Type B pancreatic cell (in vitro differentiated cells): ENCODE measurements around the gene NOG. TPM values are rescaled to one million over a fixed set of nuclear protein-coding genes. Genes with fewer than 3 reads are reported as not detected.

ENCODE experiments used
- DNase-seq: peaks from one replicate; pipeline ENCODE4 v3.0.0; 2021; ENCODE audit warnings: mixed read lengths; ENCODE audit not compliant: unreplicated experiment; ENCODE audit errors: extremely low spot score
- H3K27ac Mint-ChIP-seq: 2 replicates; pipeline ENCODE4 v1.8.0; 2021; ENCODE audit warnings: mild to moderate bottlenecking, mixed read lengths
- H3K27me3 Mint-ChIP-seq: 2 replicates; pipeline ENCODE4 v1.8.0; 2021; ENCODE audit warnings: mixed read lengths
- H3K36me3 Mint-ChIP-seq: 2 replicates; pipeline ENCODE4 v1.8.0; 2021; ENCODE audit warnings: mixed read lengths
- H3K4me1 Mint-ChIP-seq: one replicate; pipeline ENCODE4 v1.8.0; 2021; ENCODE audit warnings: mixed read lengths; ENCODE audit not compliant: unreplicated experiment
- H3K4me3 Mint-ChIP-seq: 2 replicates; pipeline ENCODE4 v1.8.0; 2021; ENCODE audit warnings: mild to moderate bottlenecking, mixed read lengths
- H3K9me3 Mint-ChIP-seq: 2 replicates; pipeline ENCODE4 v1.8.0; 2021; ENCODE audit warnings: mixed read lengths
- total RNA-seq: library from RNA; stranded (reverse); gene quantifications from 2 replicates; pipeline ENCODE4 v1.2.1, GENCODE V29; 2021; ENCODE audit warnings: low replicate concordance
- TF ChIP-seq, protein P1 (sequence below): fragments of 200-600 bp; sonication (generic); conservative IDR thresholded peaks from 2 replicates; pipeline ENCODE4 v1.5.0; 2021; ENCODE audit warnings: antibody characterized with exemption, mild to moderate bottlenecking

Gene NOG
- total RNA-seq, 1 donor from 2014 or later, result 13.7 TPM

DNA sequence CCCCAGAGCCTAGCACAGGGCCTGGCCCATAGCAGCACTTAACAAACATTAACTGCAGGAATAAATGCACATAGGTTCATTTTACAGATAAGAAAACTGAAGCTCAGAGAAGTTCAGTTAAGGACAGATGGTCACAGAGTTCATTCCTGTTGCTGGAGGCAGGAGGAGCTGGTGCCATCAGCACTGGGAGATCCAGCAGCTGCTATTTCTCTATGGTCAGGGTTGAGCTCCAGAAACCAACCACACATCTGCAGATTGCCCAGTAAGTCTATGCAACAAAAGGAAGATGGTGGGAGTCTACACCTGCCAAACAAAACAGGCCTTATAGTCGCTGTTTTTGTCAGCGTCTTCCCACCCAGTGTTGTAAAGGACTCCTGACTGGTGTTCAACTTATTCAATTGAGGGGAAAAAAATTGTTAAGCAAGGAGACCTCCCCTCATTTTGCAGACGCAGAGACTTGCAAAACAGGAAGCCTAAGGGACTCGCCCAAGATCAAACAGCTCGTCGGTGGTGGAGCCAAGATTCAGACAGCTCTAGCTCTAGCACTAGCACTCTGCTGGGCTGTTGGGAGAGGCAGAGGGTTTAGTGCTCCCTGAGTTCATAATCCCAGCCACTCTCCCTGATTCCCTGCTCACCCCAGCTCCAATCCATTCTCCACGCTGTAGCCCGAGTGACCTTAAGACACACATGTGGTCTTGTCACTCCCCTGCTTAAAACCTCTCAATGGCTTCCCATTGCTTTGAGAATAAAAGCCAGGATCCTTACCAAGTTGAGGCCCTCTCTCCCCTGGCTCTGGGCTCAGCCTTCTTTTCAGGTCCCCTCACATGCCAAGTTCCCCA lies 9.0 kb downstream of the NOG start:
- DNase-seq, result no peak
- no peak overlapping the region for H3K4me3 Mint-ChIP-seq
- H3K27ac Mint-ChIP-seq, result no peak overlapping the region
- TF ChIP-seq, protein P1, sequence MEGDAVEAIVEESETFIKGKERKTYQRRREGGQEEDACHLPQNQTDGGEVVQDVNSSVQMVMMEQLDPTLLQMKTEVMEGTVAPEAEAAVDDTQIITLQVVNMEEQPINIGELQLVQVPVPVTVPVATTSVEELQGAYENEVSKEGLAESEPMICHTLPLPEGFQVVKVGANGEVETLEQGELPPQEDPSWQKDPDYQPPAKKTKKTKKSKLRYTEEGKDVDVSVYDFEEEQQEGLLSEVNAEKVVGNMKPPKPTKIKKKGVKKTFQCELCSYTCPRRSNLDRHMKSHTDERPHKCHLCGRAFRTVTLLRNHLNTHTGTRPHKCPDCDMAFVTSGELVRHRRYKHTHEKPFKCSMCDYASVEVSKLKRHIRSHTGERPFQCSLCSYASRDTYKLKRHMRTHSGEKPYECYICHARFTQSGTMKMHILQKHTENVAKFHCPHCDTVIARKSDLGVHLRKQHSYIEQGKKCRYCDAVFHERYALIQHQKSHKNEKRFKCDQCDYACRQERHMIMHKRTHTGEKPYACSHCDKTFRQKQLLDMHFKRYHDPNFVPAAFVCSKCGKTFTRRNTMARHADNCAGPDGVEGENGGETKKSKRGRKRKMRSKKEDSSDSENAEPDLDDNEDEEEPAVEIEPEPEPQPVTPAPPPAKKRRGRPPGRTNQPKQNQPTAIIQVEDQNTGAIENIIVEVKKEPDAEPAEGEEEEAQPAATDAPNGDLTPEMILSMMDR, result no peak
- peaks cover 11% of the 10 kb centered on the region for H3K4me1 Mint-ChIP-seq
- no peaks in the 10 kb centered on the region for H3K36me3 Mint-ChIP-seq
- H3K27me3 Mint-ChIP-seq, result peaks cover 52% of the 10 kb centered on the region
- peaks cover 5% of the 10 kb centered on the region for H3K9me3 Mint-ChIP-seq

DNA sequence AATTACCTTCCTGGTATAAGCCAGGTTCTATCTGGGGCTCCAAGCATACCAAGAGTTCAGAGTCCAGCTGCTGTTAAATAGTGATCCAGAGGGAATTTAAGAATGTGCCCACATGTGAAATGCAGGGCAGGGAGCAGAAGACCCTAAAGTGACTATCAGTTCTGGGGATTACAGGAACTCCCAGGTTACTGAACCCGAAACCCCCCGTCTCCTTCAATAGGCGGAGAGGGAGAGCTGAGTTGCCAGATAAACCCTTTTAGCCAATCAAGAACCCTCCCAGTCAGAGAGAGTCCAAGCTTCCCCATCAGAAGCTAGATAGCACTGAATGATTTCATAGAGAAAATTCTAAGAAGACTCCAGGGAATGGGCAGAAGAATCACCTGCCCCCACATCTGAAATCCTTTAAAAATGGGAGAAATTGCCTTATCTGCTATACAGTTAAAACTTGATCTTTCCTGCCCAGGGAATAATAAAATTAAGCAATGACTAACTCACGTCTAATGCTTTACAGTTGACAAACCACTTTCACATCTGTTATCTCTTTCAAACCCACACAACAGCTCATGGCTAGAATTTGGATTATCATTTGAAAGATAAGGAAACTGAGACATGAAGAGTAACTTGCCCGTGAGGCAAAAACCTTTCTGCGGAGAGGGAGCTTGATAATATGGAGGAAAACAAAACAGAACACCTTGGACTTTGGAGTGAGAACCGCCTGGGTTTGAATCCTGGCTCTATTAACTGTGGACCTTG lies 10.2 kb downstream of the NOG start:
- TF ChIP-seq, protein P1, result no peak
- DNase-seq, result no peak
- peaks cover 43% of the 10 kb centered on the region for H3K27me3 Mint-ChIP-seq
- H3K4me1 Mint-ChIP-seq, result peaks cover 5% of the 10 kb centered on the region
- no peaks in the 10 kb centered on the region for H3K36me3 Mint-ChIP-seq
- H3K9me3 Mint-ChIP-seq, result peaks cover 5% of the 10 kb centered on the region
- no peak overlapping the region for H3K4me3 Mint-ChIP-seq
- H3K27ac Mint-ChIP-seq, result no peak overlapping the region

DNA sequence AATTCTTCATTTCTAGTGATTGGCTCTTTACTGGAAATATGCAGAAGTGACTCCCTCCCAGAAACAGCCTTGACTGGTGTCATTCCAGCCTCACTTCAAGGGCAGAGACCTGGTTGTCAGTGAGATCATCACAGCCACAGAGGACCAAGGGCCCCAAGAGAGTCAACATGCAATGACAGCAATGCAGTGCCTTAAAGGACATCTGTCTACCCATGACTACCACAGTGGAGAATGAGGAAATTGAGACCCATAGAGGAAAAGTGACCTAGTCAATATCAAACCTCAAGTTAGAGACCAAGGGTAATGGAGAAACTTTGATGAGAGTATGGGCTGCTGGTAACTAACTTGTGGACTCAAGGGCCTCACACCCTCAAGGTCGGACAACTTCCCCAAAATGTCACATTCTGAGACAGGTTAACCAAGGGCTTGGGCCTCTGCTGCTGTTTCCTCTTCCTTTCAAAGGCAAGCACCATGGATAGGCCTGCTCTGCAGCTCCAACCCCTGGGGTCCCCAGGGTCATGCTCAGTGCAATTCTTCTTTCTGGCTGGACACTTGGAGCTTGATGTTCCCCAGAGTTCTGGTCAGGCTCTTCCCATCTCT lies 11.3 kb downstream of the NOG start:
- TF ChIP-seq, protein P1, result no peak
- no peaks in the 10 kb centered on the region for H3K4me1 Mint-ChIP-seq
- no peak overlapping the region for H3K4me3 Mint-ChIP-seq
- H3K9me3 Mint-ChIP-seq, result peaks cover 5% of the 10 kb centered on the region
- H3K27me3 Mint-ChIP-seq, result peaks cover 33% of the 10 kb centered on the region
- no peaks in the 10 kb centered on the region for H3K36me3 Mint-ChIP-seq
- no peak overlapping the region for H3K27ac Mint-ChIP-seq
- DNase-seq, result no peak

DNA sequence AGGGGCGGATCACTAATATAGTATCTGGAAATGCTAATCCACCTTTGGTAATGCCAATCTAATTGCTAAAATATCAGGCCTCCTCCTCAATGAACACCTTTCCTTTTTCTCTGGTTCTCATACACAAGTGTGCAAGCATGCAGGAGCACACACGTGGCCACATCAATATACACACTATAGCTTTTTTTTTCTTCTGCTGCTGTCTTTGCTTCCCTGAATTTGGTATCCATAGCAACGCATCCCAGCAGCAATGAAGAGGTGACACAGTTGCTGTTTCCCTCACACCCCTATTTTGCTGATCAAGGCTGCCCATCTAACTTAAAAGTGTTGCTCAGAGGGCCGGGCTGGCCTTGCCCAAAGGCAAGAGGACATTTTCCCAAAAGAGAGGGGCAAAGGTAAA lies 15.4 kb downstream of the NOG start:
- Mint-ChIP-seq H3K27me3 (peaks cover 12% of the 10 kb centered on the region), H3K36me3 (no peaks in the 10 kb centered on the region), H3K9me3 (peaks cover 5% of the 10 kb centered on the region), H3K4me3 (no peak overlapping the region), H3K4me1 (no peaks in the 10 kb centered on the region), H3K27ac (no peak overlapping the region)
- no peak for DNase-seq
- TF ChIP-seq, protein P1, result no peak

DNA sequence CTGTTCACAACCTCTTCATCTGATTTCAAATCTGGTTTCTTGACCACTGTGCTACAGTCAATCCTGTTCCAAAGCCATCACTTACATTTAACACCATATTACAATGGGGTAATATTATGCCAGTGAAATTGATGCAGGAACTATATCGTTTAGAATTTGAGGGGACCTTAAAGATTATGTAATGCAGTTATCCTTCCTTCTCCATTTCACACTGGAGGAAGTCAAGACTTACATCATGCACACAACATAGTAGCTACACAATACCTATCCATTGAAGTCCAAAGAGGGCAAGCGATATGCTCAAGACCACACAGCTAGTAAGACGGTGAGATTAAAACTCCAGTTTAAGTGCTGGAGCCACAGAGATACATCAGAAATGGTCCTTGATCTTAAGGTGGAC lies 16.8 kb downstream of the NOG start:
- Mint-ChIP-seq H3K27me3 (peaks cover 9% of the 10 kb centered on the region), H3K9me3 (peaks cover 5% of the 10 kb centered on the region), H3K36me3 (no peaks in the 10 kb centered on the region), H3K4me1 (no peaks in the 10 kb centered on the region), H3K4me3 (no peak overlapping the region), H3K27ac (no peak overlapping the region)
- TF ChIP-seq, protein P1, result no peak
- no peak for DNase-seq
